C4-2B (cell line): Measurements from ENCODE around the gene FKBP5.

ENCODE experiments used
- H3K27ac ChIP-seq: fragments of 450-650 bp; 2 replicates; pipeline ENCODE4 v1.5.1; 2017
- ZFX ChIP-seq: fragments of 450-650 bp; IDR thresholded peaks from 2 replicates; pipeline ENCODE4 v1.6.1; 2017
- TF ChIP-seq, protein P1 (sequence below): fragments of 450-650 bp; conservative IDR thresholded peaks from 2 replicates; pipeline ENCODE4 v1.5.1; 2017; ENCODE audit warnings: mild to moderate bottlenecking

FKBP5 gene

DNA sequence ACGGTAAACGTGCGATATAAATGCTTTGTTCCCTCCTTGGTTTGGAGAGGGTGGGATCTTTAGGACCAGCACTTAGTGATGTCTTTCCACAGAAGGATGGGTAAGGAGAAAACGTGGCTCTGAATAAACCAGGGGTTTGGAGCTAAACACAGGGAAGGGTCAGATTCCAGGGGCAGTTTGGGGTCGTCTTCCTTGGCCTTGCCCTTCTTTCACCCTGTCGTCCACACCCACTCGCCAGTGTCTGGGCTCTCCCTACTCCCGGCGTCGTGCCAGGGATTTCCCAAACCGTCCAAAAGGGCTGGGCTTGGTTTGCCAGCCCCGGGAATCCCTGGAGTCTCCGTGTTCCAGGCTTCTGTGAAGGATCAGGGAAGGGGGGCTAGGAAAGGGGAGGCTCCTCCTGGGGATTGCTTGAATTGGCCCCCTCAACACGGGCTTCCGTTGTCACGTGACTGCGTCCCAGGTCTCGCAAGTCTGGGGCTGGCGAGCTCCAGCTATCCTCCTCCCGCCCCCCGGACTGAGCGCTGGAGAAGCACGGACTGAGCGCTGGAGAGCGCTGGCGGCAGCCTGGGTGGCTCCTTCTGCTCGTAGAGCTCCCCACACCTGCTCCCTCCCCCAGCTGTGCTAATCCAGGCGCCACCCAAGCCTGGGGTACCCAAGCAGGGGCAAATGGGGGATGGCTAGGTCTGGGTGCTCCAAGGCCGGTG, 38.7 kb upstream of the FKBP5 start:
- no peak for TF ChIP-seq ZFX
- TF ChIP-seq, protein P1, sequence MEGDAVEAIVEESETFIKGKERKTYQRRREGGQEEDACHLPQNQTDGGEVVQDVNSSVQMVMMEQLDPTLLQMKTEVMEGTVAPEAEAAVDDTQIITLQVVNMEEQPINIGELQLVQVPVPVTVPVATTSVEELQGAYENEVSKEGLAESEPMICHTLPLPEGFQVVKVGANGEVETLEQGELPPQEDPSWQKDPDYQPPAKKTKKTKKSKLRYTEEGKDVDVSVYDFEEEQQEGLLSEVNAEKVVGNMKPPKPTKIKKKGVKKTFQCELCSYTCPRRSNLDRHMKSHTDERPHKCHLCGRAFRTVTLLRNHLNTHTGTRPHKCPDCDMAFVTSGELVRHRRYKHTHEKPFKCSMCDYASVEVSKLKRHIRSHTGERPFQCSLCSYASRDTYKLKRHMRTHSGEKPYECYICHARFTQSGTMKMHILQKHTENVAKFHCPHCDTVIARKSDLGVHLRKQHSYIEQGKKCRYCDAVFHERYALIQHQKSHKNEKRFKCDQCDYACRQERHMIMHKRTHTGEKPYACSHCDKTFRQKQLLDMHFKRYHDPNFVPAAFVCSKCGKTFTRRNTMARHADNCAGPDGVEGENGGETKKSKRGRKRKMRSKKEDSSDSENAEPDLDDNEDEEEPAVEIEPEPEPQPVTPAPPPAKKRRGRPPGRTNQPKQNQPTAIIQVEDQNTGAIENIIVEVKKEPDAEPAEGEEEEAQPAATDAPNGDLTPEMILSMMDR: no peak
- peak overlapping the region; percentile 98 for H3K27ac ChIP-seq

DNA sequence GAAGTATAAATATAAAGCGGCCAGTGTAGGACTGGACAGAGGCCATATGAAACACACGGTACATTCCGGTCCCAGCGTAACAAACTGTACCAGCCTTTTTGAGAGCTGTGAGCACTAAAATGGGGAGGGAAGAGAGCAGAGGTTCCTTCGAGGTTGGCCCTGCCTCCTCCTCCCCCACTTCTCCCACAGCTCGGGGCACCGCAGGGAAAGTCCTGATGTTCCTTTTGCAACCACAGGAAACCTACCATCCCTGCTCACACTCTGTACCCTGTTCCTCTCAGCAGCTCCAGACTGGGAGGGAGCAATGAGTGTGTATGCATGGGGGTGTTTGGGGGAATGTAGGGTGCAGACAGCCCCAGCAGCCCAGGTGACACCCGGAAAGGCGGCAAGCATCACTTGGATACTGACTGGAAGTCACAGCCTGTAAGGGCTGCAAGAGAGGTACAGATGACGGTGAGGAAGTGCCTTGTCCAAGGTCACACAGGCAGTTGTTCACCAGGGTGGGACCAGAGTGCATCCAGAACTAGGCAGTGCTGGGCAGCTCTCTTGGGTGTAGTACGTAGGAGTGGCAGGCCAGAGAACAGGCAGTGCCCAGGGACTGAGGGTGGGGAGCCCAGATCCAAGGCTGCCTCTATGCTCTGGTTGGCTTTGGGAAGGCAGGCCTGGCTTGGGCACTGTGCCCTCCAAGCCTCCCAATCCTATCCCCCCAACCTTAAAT, 37.2 kb upstream of the FKBP5 start:
- TF ChIP-seq, protein P1: no peak
- no peak for TF ChIP-seq ZFX
- H3K27ac ChIP-seq: peak overlapping the region; percentile 98

DNA sequence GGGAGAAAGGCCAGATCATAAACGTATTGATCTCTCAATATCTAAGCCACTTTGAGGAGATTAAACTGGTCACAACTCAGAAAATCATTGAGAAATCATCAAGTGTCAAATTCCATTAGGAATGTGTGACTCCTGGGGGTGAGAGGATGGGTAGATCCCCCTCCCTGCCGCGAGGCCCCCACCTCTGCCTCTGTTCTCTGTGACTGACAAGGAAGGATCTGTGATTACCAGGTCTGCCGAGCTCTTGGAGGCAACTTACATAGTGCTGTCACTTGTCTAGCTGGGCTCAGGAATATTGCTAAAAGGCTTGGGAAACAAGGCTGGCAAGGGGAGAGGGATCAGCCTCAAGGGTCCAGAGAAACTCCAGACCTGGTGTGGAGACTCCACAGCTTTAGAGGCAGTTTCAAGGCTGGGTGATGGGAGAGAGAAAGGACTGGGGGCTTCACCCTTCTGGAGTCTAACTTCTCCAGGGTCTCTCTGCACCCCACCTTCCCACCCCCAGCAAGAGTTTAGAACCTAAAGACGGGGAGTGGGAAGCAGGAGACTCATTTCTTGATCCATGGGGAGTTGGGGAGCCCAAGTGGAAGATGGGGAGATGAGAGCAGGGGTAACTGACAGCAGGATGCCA, 36.5 kb upstream of the FKBP5 start:
- TF ChIP-seq, protein P1: no peak
- no peak for TF ChIP-seq ZFX
- peak overlapping the region; percentile 98 for H3K27ac ChIP-seq

DNA sequence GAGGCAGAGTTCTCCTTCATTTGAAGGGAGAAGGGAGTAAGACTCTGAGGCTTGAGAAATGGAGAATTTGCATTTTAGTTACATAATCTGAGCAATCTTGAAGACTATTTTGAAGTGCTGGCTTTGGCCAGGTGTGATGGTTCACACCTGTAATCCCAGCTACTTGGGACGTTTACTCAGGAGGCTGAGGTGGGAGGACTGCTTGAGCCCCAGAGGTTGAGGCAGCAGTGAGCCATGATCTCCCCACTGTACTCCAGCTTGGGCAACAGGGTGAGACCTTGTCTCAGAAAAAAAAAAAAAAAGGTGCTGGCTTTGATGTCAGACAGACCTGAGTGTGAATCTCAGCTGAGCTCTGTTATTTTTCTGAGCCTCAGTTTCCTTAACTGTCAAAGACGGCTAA, 35.8 kb upstream of the FKBP5 start:
- TF ChIP-seq, protein P1: no peak
- no peak for TF ChIP-seq ZFX
- peak overlapping the region; percentile 98 for H3K27ac ChIP-seq

DNA sequence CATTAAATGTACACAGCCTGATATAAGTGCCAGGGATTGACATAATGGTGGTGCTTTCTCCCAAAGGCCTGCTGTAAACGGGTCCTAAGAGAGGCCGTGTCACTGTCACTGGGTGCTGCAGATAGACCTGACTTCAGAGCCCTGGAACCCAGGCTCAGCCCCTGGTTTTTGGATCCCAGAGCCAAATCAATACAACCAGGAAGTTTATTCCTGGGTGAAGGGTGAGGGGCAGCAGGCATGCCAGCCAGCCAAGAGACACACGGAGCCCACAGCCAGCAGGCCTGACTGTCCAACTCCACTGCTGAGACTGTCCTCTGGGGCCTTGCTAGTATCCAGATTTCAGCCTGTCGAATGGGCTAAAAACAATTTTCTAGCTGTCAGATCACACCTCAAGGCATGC, 35.3 kb upstream of the FKBP5 start:
- TF ChIP-seq, protein P1: no peak
- peak; percentile 57; the same call in 1 of the 2 replicates for TF ChIP-seq ZFX
- H3K27ac ChIP-seq: peak overlapping the region; percentile 98

DNA sequence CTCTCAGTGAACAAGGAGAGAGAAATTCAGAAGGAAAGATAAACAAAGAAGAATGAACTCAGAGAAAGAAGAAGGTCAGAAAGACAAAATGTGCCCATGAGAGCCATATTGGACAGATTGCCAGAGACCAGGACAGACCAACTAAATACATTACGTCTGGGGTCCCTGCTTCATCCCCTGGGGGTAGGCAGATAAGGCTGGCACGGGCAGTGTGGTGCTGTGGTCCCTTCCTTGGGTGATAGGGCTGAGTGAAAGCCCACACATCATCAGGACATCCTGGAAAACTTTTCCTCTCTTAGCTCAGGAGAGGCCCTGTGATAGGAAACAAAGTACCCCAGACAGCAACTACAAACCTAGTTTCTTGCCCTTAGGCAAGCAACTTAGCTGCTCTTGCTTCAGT, 34.9 kb upstream of the FKBP5 start:
- peak overlapping the region; percentile 98 for H3K27ac ChIP-seq
- TF ChIP-seq, protein P1: no peak
- TF ChIP-seq ZFX: no peak
